SU-DHL-6 (cell line): Measurements from ENCODE around the gene FCHSD2.

Experiments used
- H2AFZ ChIP-seq: fragments of 200-600 bp; sonication (generic); 2 replicates; pipeline ENCODE4 v1.6.1; 2014; ENCODE audit warnings: low read depth, mild to moderate bottlenecking, moderate library complexity, mixed read lengths, antibody characterized with exemption, low read length; ENCODE audit not compliant: severe bottlenecking
- H3F3A ChIP-seq: fragments of 200-600 bp; shearing (Covaris generic); 2 replicates; pipeline ENCODE4 v1.6.0; 2016; ENCODE audit warnings: antibody characterized with exemption, mild to moderate bottlenecking; ENCODE audit not compliant: insufficient read depth
- H3K27ac ChIP-seq: fragments of 200-600 bp; sonication (generic); 2 replicates; pipeline ENCODE4 v1.5.1; 2016; ENCODE audit warnings: low read depth, mild to moderate bottlenecking, low read length, moderate library complexity, mixed read lengths
- H3K27me3 ChIP-seq: fragments of 200-600 bp; sonication (generic), shearing (Covaris generic); 2 replicates; pipeline ENCODE4 v1.6.0; 2014; ENCODE audit warnings: mild to moderate bottlenecking, low read length
- H3K36me3 ChIP-seq: fragments of 200-600 bp; sonication (generic); 2 replicates; pipeline ENCODE4 v1.6.1; 2014; ENCODE audit warnings: mild to moderate bottlenecking, low read length, mixed read lengths
- H3K4me2 ChIP-seq: fragments of 300-600, 200-600 bp; shearing (Covaris generic), sonication (generic); 2 replicates; pipeline ENCODE4 v1.6.0; 2014; ENCODE audit warnings: low read length, low read depth, mild to moderate bottlenecking; ENCODE audit not compliant: poor library complexity, severe bottlenecking
- H3K4me3 ChIP-seq: fragments of 200-600 bp; sonication (generic); 2 replicates; pipeline ENCODE4 v1.5.1; 2014; ENCODE audit warnings: antibody characterized with exemption, low read length, mild to moderate bottlenecking, mixed read lengths; ENCODE audit not compliant: insufficient read depth, poor library complexity, severe bottlenecking
- H3K79me2 ChIP-seq: fragments of 200-600 bp; sonication (generic); 2 replicates; pipeline ENCODE4 v1.6.1; 2014; ENCODE audit warnings: mild to moderate bottlenecking, low read length, moderate library complexity; ENCODE audit not compliant: insufficient read depth
- H3K9ac ChIP-seq: fragments of 200-600 bp; sonication (generic); 2 replicates; pipeline ENCODE4 v1.7.0; 2014; ENCODE audit warnings: mild to moderate bottlenecking, low read length
- H3K9me2 ChIP-seq: fragments of 200-600 bp; sonication (generic); replicated peaks from 2 replicates; pipeline ENCODE4 v1.6.1; 2014; ENCODE audit warnings: low read length; ENCODE audit not compliant: insufficient read depth
- H3K9me3 ChIP-seq: fragments of 200-600 bp; sonication (generic); 2 replicates; pipeline ENCODE4 v1.6.1; 2014; ENCODE audit warnings: low read length, mixed read lengths; ENCODE audit not compliant: insufficient read depth
- H4K20me1 ChIP-seq: fragments of 200-600 bp; sonication (generic); 2 replicates; pipeline ENCODE4 v1.6.1; 2014; ENCODE audit warnings: low read depth, mild to moderate bottlenecking, antibody characterized with exemption, low read length, moderate library complexity, mixed read lengths
- EZH2phosphoT487 ChIP-seq: fragments of 200-600 bp; sonication (generic), shearing (Covaris generic); conservative IDR thresholded peaks from 2 replicates; pipeline ENCODE4 v1.6.1; 2018; ENCODE audit warnings: mild to moderate bottlenecking, antibody characterized with exemption, low read length, moderate library complexity, mixed read lengths
- TF ChIP-seq, protein P1 (sequence below): fragments of 200-600 bp; sonication (generic); IDR thresholded peaks from one replicate; pipeline ENCODE4 v1.5.1; 2017; ENCODE audit warnings: antibody characterized with exemption, mild to moderate bottlenecking, low read length, moderate library complexity; ENCODE audit not compliant: insufficient read depth, poor library complexity, severe bottlenecking

FCHSD2 gene

DNA sequence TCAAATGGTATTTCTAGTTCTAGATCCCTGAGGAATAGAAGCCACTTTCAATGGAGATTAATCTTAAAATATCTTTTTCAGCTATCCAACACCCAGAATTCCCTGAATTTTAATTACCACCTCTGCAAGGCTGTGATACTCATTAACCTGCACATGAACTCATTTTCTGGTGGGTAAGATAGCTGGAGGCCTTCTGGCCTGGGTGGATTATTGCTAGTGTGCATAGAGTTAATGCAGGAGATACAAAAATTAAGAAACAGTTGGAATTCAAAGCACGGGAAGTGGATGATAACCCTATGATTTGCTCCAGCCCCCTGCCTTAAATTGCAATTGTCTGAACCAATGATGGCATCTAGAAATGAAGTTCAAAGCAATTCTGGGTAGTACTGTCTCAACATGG, 212.9 kb downstream of the FCHSD2 start:
- no peaks in the 10 kb centered on the region for H3K9me2 ChIP-seq
- H3K36me3 ChIP-seq: peaks cover 2% of the 10 kb centered on the region; the same call in 1 of the 2 replicates
- no peak overlapping the region for H3K9ac ChIP-seq
- H3K27ac ChIP-seq: no peak overlapping the region
- H3K79me2 ChIP-seq: peaks cover 18% of the 10 kb centered on the region; the same call in 1 of the 2 replicates
- H3K4me2 ChIP-seq: no peak overlapping the region
- H3F3A ChIP-seq: peaks cover 8% of the 10 kb centered on the region; the same call in 1 of the 2 replicates
- no peaks in the 10 kb centered on the region for H3K9me3 ChIP-seq
- no peak overlapping the region for H3K4me3 ChIP-seq
- TF ChIP-seq EZH2phosphoT487: no peak
- TF ChIP-seq, protein P1, sequence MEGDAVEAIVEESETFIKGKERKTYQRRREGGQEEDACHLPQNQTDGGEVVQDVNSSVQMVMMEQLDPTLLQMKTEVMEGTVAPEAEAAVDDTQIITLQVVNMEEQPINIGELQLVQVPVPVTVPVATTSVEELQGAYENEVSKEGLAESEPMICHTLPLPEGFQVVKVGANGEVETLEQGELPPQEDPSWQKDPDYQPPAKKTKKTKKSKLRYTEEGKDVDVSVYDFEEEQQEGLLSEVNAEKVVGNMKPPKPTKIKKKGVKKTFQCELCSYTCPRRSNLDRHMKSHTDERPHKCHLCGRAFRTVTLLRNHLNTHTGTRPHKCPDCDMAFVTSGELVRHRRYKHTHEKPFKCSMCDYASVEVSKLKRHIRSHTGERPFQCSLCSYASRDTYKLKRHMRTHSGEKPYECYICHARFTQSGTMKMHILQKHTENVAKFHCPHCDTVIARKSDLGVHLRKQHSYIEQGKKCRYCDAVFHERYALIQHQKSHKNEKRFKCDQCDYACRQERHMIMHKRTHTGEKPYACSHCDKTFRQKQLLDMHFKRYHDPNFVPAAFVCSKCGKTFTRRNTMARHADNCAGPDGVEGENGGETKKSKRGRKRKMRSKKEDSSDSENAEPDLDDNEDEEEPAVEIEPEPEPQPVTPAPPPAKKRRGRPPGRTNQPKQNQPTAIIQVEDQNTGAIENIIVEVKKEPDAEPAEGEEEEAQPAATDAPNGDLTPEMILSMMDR: no peak
- H4K20me1 ChIP-seq: peaks cover 4% of the 10 kb centered on the region; the same call in 1 of the 2 replicates
- H3K27me3 ChIP-seq: no peaks in the 10 kb centered on the region
- no peak overlapping the region for H2AFZ ChIP-seq

DNA sequence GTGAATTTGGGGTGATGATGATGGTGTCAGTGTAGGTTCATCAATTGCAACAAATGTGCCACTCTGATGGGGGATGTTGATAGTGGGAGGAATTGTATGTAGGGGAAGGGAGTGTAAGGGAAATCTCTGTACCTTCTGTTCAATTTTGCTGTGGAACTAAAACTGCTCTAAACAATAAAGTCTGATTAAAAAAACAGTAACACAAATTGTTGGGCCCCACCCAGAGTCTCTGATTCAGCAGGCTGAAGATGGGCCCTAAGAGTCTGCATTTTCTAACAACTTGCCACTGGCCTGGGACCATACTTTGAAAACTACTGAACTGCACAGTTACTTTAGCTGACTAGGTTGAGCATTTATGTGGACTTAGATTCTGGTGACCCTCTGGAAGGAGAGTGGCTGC, 214.7 kb downstream of the FCHSD2 start:
- TF ChIP-seq, protein P1: no peak
- TF ChIP-seq EZH2phosphoT487: no peak
- Histone ChIP-seq H3F3A (peaks cover 22% of the 10 kb centered on the region; the same call in 1 of the 2 replicates), H3K9me2 (no peaks in the 10 kb centered on the region), H4K20me1 (peaks cover 4% of the 10 kb centered on the region; the same call in 1 of the 2 replicates), H3K4me3 (no peak overlapping the region), H3K9me3 (no peaks in the 10 kb centered on the region), H2AFZ (no peak overlapping the region), H3K9ac (no peak overlapping the region), H3K36me3 (peaks cover under 1% of the 10 kb centered on the region; the same call in 1 of the 2 replicates), H3K4me2 (no peak overlapping the region), H3K79me2 (peaks cover 26% of the 10 kb centered on the region; the same call in 1 of the 2 replicates), H3K27me3 (no peaks in the 10 kb centered on the region), H3K27ac (no peak overlapping the region)

DNA sequence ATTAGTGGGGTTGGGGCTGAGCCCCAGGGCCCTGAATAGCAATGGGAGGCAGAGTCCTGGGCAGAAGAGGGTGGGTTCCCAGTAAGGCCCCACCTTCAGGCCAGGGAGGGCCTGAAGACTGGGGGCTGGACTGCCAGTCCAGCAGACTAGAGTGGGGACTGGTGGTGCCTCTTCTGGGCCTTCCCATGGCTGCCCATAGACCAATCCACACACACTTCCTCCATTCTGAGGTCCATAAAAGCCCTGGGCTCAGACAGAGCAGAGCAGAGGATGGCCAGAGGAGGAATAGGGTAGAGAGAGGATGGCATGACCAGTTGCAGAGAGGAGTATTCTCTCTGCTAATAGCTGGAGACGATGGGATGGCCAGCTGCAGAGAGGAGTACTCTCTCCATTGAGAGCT, 216.0 kb downstream of the FCHSD2 start:
- Histone ChIP-seq H3K79me2 (peaks cover 26% of the 10 kb centered on the region; the same call in 1 of the 2 replicates), H3K9me3 (no peaks in the 10 kb centered on the region), H3K27ac (no peak overlapping the region), H4K20me1 (peaks cover 4% of the 10 kb centered on the region; the same call in 1 of the 2 replicates), H3F3A (peaks cover 30% of the 10 kb centered on the region; the same call in 1 of the 2 replicates), H3K9ac (no peak overlapping the region), H2AFZ (no peak overlapping the region), H3K4me2 (no peak overlapping the region), H3K4me3 (no peak overlapping the region), H3K36me3 (peaks cover 13% of the 10 kb centered on the region; the same call in 1 of the 2 replicates), H3K9me2 (no peaks in the 10 kb centered on the region), H3K27me3 (no peaks in the 10 kb centered on the region)
- TF ChIP-seq EZH2phosphoT487: no peak
- TF ChIP-seq, protein P1: no peak
